Dendritic cell treated with granulocyte-macrophage colony-stimulating factor and Interleukin-4, amounts not matched to agents 40 ng/mL and 50 ng/mL, for 4 days (primary cell): ENCODE results near the gene PTCRA.
"Not testable (repeated sequence)": the region's sequence is repeated elsewhere in the genome, so short reads cannot be mapped to it uniquely, and the experiment has no call there.

Experiments used
- H3K27ac Mint-ChIP-seq: one replicate; pipeline ENCODE4 v1.8.0; 2022; ENCODE audit warnings: mild to moderate bottlenecking, mixed read lengths
- H3K27me3 Mint-ChIP-seq: one replicate; pipeline ENCODE4 v1.8.0; 2022; ENCODE audit warnings: mild to moderate bottlenecking, mixed read lengths
- H3K36me3 Mint-ChIP-seq: one replicate; pipeline ENCODE4 v1.8.0; 2022; ENCODE audit warnings: low read depth, mixed read lengths
- H3K4me1 Mint-ChIP-seq: one replicate; pipeline ENCODE4 v1.8.0; 2022; ENCODE audit warnings: low read depth, mixed read lengths
- H3K4me3 Mint-ChIP-seq: one replicate; pipeline ENCODE4 v1.8.0; 2022; ENCODE audit warnings: mild to moderate bottlenecking, moderate library complexity, mixed read lengths
- H3K9me3 Mint-ChIP-seq: one replicate; pipeline ENCODE4 v1.8.0; 2022; ENCODE audit warnings: mixed read lengths
- intact Hi-C: fragments of 100-400 bp; cut with micrococcal nuclease; formaldehyde crosslinking; loops from one replicate; pipeline ENCODE4 v1.15.0; 2022

Gene PTCRA

GRCh38 chr6:42891199-42891722 is 24.6 kb upstream of the PTCRA start:
- H3K27ac Mint-ChIP-seq: peak overlapping the region; percentile 92
- intact Hi-C loops: no loop called here
- H3K9me3 Mint-ChIP-seq: no peaks in the 10 kb centered on the region
- H3K27me3 Mint-ChIP-seq: no peaks in the 10 kb centered on the region
- H3K4me1 Mint-ChIP-seq: peaks cover 22% of the 10 kb centered on the region
- peak overlapping the region; percentile 85 for H3K4me3 Mint-ChIP-seq
- peaks cover 34% of the 10 kb centered on the region for H3K36me3 Mint-ChIP-seq

DNA sequence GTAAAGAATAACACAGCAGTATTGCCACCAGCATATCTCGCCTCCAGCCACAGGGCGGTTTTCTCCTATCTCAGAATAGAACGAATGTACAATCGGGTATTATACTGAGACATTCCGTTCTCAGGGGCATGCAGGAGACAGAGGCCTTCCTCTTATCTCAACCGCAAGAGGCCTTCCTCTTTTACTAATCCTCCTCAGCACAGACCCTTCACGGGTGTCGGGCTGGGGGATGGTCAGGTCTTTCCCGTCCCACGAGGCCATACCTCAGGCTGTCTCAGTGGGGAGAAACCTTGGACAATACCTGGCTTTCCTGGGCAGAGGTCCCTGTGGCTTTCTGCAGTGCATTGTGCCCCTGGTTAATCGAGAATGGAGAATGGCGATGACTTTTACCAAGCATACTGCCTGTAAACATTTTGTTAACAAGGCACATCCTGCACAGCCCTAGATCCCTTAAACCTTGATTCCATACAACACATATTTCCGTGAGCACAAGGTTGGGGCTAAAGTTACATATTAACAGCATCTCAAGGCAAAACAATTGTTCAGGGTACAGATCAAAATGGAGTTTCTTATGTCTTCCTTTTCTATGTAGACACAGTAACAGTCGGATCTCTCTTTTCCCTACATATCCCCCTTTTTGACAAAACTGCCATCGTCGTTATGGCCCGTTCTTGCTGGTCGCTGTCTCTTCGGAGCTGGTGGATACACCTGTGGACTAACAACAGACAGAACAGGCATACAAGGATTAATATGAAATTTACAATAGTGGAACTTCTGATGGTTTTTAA is 21.6 kb upstream of the PTCRA start:
- intact Hi-C loops, H3K9me3 Mint-ChIP-seq, H3K4me3 Mint-ChIP-seq, H3K36me3 Mint-ChIP-seq, H3K27me3 Mint-ChIP-seq: not testable (repeated sequence)
- Mint-ChIP-seq H3K27ac (peak overlapping the region; percentile 77), H3K4me1 (peaks cover 22% of the 10 kb centered on the region)

DNA sequence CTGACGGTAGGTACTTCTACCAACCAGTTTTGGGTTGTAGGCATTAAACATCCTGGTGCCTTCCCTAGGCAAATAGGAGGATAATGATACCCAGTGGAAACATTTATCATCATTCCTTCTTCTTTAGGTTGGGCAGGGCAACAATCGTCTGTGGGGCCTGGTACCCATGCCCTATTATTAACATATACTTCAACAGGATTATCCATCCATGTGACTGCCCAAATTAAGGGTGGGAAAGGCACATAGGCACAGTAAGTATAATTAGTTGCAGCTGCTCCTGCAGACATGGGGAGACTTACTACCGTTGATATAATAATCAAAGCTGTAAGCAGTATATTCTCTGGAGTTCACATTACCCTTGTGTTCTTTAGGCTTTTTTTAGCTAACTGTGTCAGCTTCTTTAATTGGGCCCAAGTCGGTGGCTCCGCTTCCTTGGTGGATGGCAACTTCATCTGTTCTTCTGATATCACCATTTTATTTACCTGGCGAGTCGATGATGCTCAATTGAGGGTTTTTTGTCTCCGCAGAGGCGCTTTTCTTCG is 19.6 kb upstream of the PTCRA start:
- H3K36me3 Mint-ChIP-seq: no peaks in the 10 kb centered on the region
- H3K4me1 Mint-ChIP-seq: peaks cover 19% of the 10 kb centered on the region
- no peaks in the 10 kb centered on the region for H3K27me3 Mint-ChIP-seq
- no peak overlapping the region for H3K27ac Mint-ChIP-seq
- H3K4me3 Mint-ChIP-seq: no peak overlapping the region
- intact Hi-C loops: loop anchor here (5.0 kb wide), 1 partner anchor 234 kb away; no protein-coding TSS in a partner anchor
- no peaks in the 10 kb centered on the region for H3K9me3 Mint-ChIP-seq

DNA sequence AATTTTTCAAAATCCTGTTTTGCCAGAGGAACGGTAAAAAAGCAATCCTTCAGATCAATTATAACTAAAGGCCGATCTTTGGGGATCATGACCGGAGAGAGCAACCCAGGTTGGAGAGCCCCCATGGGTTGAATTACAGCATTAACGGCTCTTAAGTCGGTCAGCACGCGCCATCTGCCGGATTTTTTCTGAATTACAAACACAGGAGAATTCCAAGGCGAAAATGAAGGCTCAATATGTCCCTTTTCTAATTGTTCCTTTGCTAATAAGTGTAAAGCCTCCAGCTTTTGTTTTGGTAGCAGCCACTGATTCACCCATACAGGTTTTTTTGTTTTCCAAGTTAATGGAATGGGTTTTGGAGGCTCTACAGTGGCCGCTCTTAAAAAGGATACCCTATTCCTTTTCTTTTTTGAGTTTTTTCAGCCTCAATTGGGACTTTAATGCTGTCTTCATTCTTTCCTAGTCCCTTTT is 16.9 kb upstream of the PTCRA start:
- H3K4me3 Mint-ChIP-seq: no peak overlapping the region
- H3K4me1 Mint-ChIP-seq: peaks cover 26% of the 10 kb centered on the region
- no peaks in the 10 kb centered on the region for H3K9me3 Mint-ChIP-seq
- intact Hi-C loops: loop anchor here (5.0 kb wide), 1 partner anchor 237 kb away; no protein-coding TSS in a partner anchor
- H3K27ac Mint-ChIP-seq: no peak overlapping the region
- H3K27me3 Mint-ChIP-seq: no peaks in the 10 kb centered on the region
- no peaks in the 10 kb centered on the region for H3K36me3 Mint-ChIP-seq

GRCh38 chr6:42899871-42900270 is 16.0 kb upstream of the PTCRA start:
- H3K27me3 Mint-ChIP-seq: no peaks in the 10 kb centered on the region
- H3K4me3 Mint-ChIP-seq: no peak overlapping the region
- H3K4me1 Mint-ChIP-seq: peaks cover 21% of the 10 kb centered on the region
- H3K27ac Mint-ChIP-seq: no peak overlapping the region
- no peaks in the 10 kb centered on the region for H3K9me3 Mint-ChIP-seq
- H3K36me3 Mint-ChIP-seq: no peaks in the 10 kb centered on the region
- intact Hi-C loops: loop anchor here (2.0 to 5.0 kb wide), 3 partner anchors 122 to 243 kb away; partner anchors contain the start of gene RRP36

DNA sequence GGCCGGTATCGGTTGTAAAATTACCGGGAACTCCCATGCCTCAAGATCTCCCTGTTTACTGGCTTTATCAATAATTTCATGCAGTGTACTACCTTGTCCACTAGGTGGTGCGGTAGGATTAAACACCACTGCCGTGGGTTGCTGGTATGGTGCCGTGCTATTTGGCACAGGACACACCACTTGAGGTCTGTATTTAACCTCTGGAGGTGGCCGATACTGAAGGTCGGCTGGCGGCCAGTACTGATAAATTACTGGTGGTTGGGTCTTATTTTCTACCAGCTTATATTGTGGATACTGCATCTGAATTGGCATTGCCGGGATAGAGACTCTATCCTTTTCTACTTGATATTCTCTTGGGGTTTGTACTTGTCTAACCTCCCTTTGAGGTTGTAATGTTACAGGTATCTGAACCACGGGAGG is 14.3 kb upstream of the PTCRA start:
- no peak overlapping the region for H3K27ac Mint-ChIP-seq
- intact Hi-C loops: loop anchor here (2.0 to 5.0 kb wide), 2 partner anchors 121 to 241 kb away; partner anchors contain the start of gene RRP36

GRCh38 chr6:42902429-42903263 is 13.2 kb upstream of the PTCRA start:
- H3K9me3 Mint-ChIP-seq, H3K4me3 Mint-ChIP-seq, H3K27ac Mint-ChIP-seq, H3K27me3 Mint-ChIP-seq, H3K36me3 Mint-ChIP-seq: not testable (repeated sequence)
- intact Hi-C loops: loop anchor here (5.0 kb wide), 1 partner anchor 120 kb away; the partner anchor contains the start of gene RRP36
- peaks cover 21% of the 10 kb centered on the region for H3K4me1 Mint-ChIP-seq

More for the DNA sequence above, 14.3 kb upstream of the PTCRA start:
- Mint-ChIP-seq H3K9me3 (no peaks in the 10 kb centered on the region), H3K4me1 (peaks cover 21% of the 10 kb centered on the region), H3K36me3 (no peaks in the 10 kb centered on the region), H3K27me3 (no peaks in the 10 kb centered on the region), H3K4me3 (no peak overlapping the region)

DNA sequence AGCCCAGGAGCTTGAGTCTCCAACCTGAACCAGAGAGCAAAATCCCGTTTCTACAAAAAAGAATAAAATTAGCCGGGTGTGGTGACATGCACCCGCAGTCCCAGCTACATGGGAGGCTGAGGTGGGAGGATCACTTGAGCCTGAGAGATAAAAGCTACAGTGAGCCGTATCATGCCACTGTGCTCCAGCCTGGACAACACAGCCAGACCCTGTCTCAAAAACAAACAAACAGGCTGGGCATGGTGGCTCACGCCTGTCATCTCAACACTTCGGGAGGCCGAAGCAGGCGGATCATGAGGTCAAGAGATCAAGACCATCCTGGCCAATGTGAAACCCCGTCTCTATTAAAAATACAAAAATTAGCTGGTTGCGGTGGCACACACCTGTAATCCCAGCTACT is 11.4 kb upstream of the PTCRA start:
- Mint-ChIP-seq H3K27me3 (no peaks in the 10 kb centered on the region), H3K27ac (no peak overlapping the region), H3K9me3 (no peaks in the 10 kb centered on the region), H3K4me3 (no peak overlapping the region), H3K4me1 (peaks cover 21% of the 10 kb centered on the region), H3K36me3 (no peaks in the 10 kb centered on the region)
- intact Hi-C loops: loop anchor here (5.0 kb wide), 1 partner anchor 118 kb away; the partner anchor contains the start of gene RRP36

GRCh38 chr6:42907336-42907735 is 8.5 kb upstream of the PTCRA start:
- no peak overlapping the region for H3K27ac Mint-ChIP-seq
- peaks cover 12% of the 10 kb centered on the region for H3K27me3 Mint-ChIP-seq
- no peaks in the 10 kb centered on the region for H3K9me3 Mint-ChIP-seq
- intact Hi-C loops: no loop called here
- H3K4me1 Mint-ChIP-seq: peaks cover 16% of the 10 kb centered on the region
- no peak overlapping the region for H3K4me3 Mint-ChIP-seq
- no peaks in the 10 kb centered on the region for H3K36me3 Mint-ChIP-seq

DNA sequence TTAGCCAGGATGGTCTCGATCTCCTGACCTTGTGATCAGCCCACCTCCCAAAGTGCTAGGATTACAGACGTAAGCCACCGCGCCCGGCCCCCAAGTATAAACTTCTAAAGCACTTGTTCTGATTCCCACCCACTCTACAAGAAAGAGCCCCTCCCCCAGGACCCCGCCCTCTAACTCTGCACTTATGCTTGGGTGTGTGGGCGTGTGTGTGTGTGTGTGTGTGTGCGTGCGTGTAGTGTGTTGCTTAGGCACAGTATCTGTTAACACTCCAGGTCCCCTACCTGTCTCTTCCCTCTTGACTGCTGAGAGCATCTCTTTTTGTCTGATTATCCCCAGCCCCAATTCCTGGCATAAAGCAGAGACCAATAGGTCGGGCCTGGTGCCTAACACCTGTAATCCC is 6.0 kb upstream of the PTCRA start:
- intact Hi-C loops: no loop called here
- Mint-ChIP-seq H3K4me1 (peaks cover 6% of the 10 kb centered on the region), H3K27me3 (peaks cover 16% of the 10 kb centered on the region), H3K9me3 (no peaks in the 10 kb centered on the region), H3K4me3 (no peak overlapping the region), H3K36me3 (no peaks in the 10 kb centered on the region), H3K27ac (no peak overlapping the region)

GRCh38 chr6:42911171-42912021 is 4.5 kb upstream of the PTCRA start:
- Mint-ChIP-seq H3K36me3 (no peaks in the 10 kb centered on the region), H3K27ac (no peak overlapping the region), H3K4me3 (peak overlapping the region; percentile 4), H3K27me3 (peaks cover 21% of the 10 kb centered on the region), H3K9me3 (no peaks in the 10 kb centered on the region), H3K4me1 (peaks cover 6% of the 10 kb centered on the region)
- intact Hi-C loops: no loop called here

DNA sequence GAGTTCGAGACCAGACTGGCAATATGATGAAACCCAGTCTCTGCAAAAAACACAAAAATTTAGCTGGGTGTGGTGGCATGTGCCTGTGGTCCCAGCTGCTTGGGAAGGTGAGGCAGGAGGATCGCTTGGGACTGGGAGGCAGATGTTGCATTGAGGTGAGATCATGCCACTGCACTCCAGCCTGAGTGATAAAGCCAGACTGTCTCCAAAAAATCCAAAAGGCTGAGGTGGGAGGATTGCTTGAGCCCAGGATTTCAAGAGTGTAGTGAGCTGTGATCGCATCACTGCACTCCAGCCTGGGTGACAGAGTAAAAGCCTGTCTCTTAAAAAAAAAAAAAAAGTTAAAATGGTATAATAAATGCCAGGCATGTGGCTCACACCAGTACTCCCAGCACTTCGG is 1.3 kb upstream of the PTCRA start:
- intact Hi-C loops: no loop called here
- H3K9me3 Mint-ChIP-seq: no peaks in the 10 kb centered on the region
- H3K4me1 Mint-ChIP-seq: peaks cover 6% of the 10 kb centered on the region
- H3K36me3 Mint-ChIP-seq: no peaks in the 10 kb centered on the region
- H3K4me3 Mint-ChIP-seq: no peak overlapping the region
- H3K27ac Mint-ChIP-seq: no peak overlapping the region
- H3K27me3 Mint-ChIP-seq: peaks cover 21% of the 10 kb centered on the region

GRCh38 chr6:42916288-42916687 is 435 bp downstream of the PTCRA start:
- Mint-ChIP-seq H3K27ac (no peak overlapping the region), H3K9me3 (no peaks in the 10 kb centered on the region), H3K4me3 (no peak overlapping the region), H3K4me1 (peaks cover 3% of the 10 kb centered on the region), H3K27me3 (peaks cover 17% of the 10 kb centered on the region), H3K36me3 (no peaks in the 10 kb centered on the region)
- intact Hi-C loops: no loop called here
